Ramos (cell line): ENCODE data around the gene KIAA1191.

Source experiments
- in situ Hi-C: fragments of 300-500 bp; cut with MboI; formaldehyde crosslinking; loops from one replicate; pipeline ENCODE4 v1.14.3; 2022; ENCODE audit warnings: low sequenced_read_pairs; ENCODE audit not compliant: unreplicated experiment

KIAA1191 gene

GRCh38 chr5:176391999-176392398 is 30.4 kb upstream of the KIAA1191 start:
- in situ Hi-C loops, result no loop called here

- in situ Hi-C loops, result no loop called here
These were observed 29.9 kb upstream of the KIAA1191 start for GRCh38 chr5:176391479-176391878.

GRCh38 chr5:176389135-176390123 is 27.9 kb upstream of the KIAA1191 start:
- in situ Hi-C loops, result no loop called here

GRCh38 chr5:176388444-176389134 is 27.0 kb upstream of the KIAA1191 start, which contains the start of the genes HIGD2A and NOP16:
Gene HIGD2A (plus strand): TSS chr5:176388751. CDS start chr5:176388820, 69 bp downstream.
Gene NOP16 (minus strand): TSS chr5:176388598. CDS start chr5:176388539, 59 bp downstream.
- in situ Hi-C loops, result no loop called here

GRCh38 chr5:176388003-176388443 is 26.5 kb upstream of the KIAA1191 start:
- in situ Hi-C loops, result no loop called here

GRCh38 chr5:176387384-176387925 is 25.9 kb upstream of the KIAA1191 start:
- in situ Hi-C loops, result no loop called here

- in situ Hi-C loops, result no loop called here
These were observed 24.9 kb upstream of the KIAA1191 start for GRCh38 chr5:176386491-176386890.

GRCh38 chr5:176384991-176385390 is 23.4 kb upstream of the KIAA1191 start:
- in situ Hi-C loops, result no loop called here

- in situ Hi-C loops, result no loop called here
These were observed 22.9 kb upstream of the KIAA1191 start for GRCh38 chr5:176384366-176384930.

- in situ Hi-C loops, result no loop called here
These were observed 22.4 kb upstream of the KIAA1191 start for GRCh38 chr5:176383961-176384360.

- in situ Hi-C loops, result no loop called here
These were observed 21.8 kb upstream of the KIAA1191 start for GRCh38 chr5:176383248-176383905.

GRCh38 chr5:176382721-176383120 is 21.2 kb upstream of the KIAA1191 start:
- in situ Hi-C loops, result no loop called here

GRCh38 chr5:176381979-176382378 is 20.4 kb upstream of the KIAA1191 start:
- in situ Hi-C loops, result no loop called here

GRCh38 chr5:176381423-176381822 is 19.9 kb upstream of the KIAA1191 start:
- in situ Hi-C loops, result no loop called here

- in situ Hi-C loops, result no loop called here
These were observed 18.3 kb upstream of the KIAA1191 start for GRCh38 chr5:176379881-176380280.

GRCh38 chr5:176373100-176373818 is 11.7 kb upstream of the KIAA1191 start:
- in situ Hi-C loops, result no loop called here

- in situ Hi-C loops, result no loop called here
These were observed 10.3 kb upstream of the KIAA1191 start for GRCh38 chr5:176371621-176372539.
